ENCODE data around the gene OPHN1.

- TF ChIP-seq ZBTB43 (CRISPR knock-in tag; IDR thresholded peaks at IDR 0.05): no peak
- TF ChIP-seq CTCF (IDR thresholded peaks at IDR 0.05): no peak
- TF ChIP-seq ZNF532 (CRISPR knock-in tag; IDR thresholded peaks at IDR 0.05; ENCODE audit: borderline replicate concordance): no peak
- TF ChIP-seq ESRRA (CRISPR knock-in tag; IDR thresholded peaks at IDR 0.05; ENCODE audit: borderline replicate concordance): no peak
Measured at GRCh38 chrX:68139791-68140190, 293.5 kb downstream of the OPHN1 start.
